ENCODE data around the gene ANKS3.

The ANKS3 gene

DNA sequence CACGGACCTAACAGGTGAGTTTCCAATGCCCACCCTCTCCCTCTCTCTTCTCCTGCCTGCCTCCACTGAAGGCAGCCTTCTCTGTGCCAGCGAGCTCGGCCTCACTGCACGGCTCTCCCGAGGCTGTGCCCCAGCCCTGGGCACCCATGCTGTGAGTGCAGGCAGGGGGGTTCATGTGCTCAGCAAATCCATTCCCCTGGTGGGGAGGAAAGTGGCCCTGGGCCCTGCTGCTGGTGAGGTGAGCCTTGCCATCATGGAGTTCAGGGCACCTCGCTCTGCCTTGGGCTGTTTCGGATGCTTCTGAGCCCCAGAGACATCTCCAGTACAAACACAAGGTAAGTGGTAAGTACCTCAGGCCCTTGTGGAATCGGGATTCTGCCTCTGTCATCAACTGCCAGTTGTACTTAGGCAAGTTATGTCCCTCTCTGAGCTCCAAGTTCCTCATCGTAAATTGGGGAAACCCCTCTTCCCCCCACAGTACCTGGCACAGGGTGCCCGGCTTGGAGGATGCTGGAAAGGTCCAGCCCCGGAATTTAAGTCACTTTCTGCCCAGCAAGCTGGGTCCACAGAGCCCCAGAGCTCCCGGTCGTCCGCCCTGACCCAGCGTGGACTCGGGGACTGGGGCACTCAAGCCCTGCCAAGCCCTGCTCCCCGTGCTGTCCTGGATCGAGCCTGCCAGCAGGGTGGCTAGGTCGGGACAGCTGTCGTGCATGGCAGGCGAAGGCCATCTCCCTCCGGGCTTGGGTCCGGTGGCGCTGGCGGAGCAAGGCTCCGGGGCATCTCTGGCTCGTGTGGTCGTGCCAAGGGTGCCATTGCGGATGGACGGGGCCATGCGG is 41.4 kb downstream of the ANKS3 start:
- peak overlapping the region; percentile 53 for H3K4me3 ChIP-seq (ENCODE audit: low read depth, low read length)
- TF ChIP-seq, protein P1, sequence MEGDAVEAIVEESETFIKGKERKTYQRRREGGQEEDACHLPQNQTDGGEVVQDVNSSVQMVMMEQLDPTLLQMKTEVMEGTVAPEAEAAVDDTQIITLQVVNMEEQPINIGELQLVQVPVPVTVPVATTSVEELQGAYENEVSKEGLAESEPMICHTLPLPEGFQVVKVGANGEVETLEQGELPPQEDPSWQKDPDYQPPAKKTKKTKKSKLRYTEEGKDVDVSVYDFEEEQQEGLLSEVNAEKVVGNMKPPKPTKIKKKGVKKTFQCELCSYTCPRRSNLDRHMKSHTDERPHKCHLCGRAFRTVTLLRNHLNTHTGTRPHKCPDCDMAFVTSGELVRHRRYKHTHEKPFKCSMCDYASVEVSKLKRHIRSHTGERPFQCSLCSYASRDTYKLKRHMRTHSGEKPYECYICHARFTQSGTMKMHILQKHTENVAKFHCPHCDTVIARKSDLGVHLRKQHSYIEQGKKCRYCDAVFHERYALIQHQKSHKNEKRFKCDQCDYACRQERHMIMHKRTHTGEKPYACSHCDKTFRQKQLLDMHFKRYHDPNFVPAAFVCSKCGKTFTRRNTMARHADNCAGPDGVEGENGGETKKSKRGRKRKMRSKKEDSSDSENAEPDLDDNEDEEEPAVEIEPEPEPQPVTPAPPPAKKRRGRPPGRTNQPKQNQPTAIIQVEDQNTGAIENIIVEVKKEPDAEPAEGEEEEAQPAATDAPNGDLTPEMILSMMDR (IDR thresholded peaks at IDR 0.05; ENCODE audit: insufficient read depth, low read depth, low read length, missing control alignments) = no peak

DNA sequence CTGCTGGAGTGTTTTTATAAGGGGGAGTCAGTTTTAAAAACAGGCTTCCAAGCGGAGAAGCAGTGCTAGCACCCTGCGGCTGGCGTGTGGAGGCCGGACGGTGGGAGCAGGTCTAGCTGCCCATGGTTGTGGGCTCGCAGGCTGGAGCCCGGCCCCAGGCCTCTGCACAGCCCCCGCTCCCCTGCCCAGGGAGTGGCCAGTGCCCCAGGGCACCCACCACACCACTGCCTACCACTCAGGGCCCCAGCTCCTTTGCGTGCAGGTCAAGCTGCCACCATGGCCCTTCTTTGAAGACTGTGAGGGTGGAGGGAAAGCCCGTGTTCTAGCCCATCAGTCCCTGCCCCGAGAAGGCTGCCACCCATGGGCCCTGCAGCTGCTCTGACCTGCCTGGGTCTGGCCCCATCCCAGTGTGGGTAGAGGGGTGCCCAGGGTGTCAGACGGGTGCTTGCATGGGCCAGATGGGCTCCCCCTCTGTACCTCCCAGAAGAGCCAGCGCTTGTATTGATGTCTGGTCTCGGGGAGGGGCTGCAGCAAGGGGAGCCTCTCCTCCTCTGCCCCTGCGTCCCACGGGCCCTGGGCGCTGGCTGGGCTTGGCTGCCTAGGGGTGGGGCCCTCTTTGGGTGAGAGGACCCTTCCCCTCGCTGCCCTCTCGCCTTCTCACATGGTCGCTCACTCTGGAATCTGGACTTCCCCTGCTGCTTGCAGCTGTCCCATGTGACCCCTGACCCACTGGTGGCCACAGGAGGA is 42.2 kb downstream of the ANKS3 start:
- TF ChIP-seq, protein P1 (IDR thresholded peaks at IDR 0.05; ENCODE audit: insufficient read depth, low read depth, low read length, missing control alignments) = no peak
- H3K4me3 ChIP-seq (ENCODE audit: low read depth, low read length) = no peak overlapping the region
- DNase-seq (ENCODE audit: low read depth) = no peak

More for the DNA sequence above, 41.4 kb downstream of the ANKS3 start:
- no peak for DNase-seq (ENCODE audit: low read depth)

DNA sequence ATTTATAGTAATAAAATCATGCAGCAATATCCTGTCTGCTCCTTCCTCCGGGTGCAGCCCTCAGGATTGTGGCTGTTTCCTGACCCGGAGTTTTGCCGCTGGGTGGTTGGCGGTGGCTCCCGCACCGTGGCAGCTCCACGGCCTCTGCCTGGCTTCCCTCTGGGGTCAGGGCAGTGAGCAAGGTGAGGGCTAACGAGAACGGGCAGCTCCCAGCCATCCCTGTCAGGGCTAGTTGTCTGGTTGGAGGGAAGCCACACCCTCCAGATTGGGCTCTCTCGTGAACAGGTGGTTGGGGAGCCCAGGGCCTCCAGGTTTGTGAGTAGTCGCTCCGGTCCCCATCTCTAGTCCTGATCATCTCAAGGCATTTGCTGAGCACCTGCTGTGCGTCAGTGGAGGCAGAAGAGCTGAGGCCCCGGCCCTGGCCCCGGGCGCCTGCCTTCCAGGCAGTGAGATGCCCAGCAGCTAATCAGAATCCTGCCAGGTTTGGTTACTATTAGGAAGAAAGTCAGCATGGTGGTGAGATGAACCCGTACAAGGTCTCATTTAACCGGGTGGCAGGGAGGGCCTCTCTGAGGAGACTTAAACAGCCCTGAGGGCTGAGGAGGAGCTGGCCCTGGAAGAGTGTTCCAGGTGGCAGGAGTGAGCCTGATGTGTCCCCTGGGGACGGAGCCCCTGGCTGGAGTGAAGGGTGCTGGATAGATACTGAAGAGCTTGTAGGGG is 43.0 kb downstream of the ANKS3 start:
- TF ChIP-seq, protein P1 (IDR thresholded peaks at IDR 0.05; ENCODE audit: insufficient read depth, low read depth, low read length, missing control alignments) = no peak
- H3K4me3 ChIP-seq (ENCODE audit: low read depth, low read length) = no peak overlapping the region
- no peak for DNase-seq (ENCODE audit: low read depth)

DNA sequence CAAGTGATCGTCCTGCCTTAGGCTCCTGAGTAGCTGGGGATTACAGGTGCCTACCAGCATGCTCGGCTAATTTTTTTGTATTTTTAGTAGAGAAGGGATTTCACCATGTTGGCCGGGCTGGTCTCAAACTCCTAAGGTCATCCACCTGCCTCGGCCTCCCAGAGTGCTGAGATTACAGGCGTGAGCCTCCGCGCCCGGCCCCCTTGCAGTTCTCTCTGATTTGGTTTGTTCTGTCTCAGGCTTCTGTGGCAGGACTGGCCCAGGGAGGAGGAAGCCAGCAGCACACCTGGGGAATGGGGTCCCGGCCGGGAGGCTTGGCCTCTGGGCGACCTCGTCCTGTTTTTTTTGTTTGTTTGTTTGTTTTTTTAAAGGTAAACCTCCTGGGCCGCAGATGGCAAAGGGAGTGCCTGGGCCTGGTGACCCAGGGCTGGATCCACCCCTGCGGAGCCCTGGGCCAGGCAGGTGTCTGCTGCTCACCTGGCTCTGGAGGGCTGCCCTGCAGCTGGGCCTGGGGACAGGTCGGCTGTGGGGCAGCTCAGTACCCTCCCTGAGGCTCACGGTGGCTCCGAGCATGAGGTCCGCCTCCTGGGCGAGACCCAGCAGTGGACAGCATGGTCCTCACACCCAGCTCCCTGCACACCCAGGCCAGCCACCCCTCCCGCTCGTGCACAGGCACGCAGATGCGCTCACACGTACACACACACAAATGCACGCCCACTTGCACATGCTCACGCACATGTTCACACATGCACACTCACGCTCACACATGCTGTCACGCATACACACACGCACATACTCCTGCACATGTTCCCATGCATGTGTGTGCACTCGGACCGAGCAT is 44.0 kb downstream of the ANKS3 start:
- TF ChIP-seq, protein P1 (IDR thresholded peaks at IDR 0.05; ENCODE audit: insufficient read depth, low read depth, low read length, missing control alignments) = no peak
- DNase-seq (ENCODE audit: low read depth) = no peak

DNA sequence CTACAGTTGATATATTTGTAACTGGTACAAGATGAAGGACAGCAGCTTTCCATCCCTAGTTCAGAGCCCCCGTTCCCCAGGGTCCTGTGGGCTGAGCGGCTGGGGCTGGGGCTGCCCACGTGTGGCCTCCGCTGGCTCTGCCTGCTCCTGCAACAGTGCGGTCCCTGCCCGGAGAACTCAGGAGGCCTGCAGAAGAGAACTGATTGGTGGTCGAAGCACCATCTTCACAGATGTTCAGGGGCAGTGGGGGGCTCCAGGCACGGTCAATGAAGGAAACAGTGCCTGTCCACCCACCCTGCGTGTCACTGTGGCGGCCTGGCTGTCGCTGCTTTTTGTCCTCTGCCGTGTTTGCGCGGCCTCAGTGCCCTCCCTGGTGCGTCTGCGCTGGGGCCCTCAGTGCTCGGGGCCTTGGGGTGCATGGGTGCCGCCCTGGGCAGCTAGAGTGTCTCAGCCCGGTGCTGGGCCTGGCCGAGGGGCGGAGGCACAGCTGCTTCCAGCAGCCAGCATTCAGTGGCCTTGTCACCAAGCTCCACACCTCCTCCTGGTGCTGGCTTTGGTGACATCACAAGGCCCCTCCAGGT is 44.9 kb downstream of the ANKS3 start:
- TF ChIP-seq, protein P1 (IDR thresholded peaks at IDR 0.05; ENCODE audit: insufficient read depth, low read depth, low read length, missing control alignments) = no peak
- no peak overlapping the region for H3K4me3 ChIP-seq (ENCODE audit: low read depth, low read length)
- no peak for DNase-seq (ENCODE audit: low read depth)

More for the DNA sequence above, 44.0 kb downstream of the ANKS3 start:
- H3K4me3 ChIP-seq (ENCODE audit: low read depth, low read length) = no peak overlapping the region

DNA sequence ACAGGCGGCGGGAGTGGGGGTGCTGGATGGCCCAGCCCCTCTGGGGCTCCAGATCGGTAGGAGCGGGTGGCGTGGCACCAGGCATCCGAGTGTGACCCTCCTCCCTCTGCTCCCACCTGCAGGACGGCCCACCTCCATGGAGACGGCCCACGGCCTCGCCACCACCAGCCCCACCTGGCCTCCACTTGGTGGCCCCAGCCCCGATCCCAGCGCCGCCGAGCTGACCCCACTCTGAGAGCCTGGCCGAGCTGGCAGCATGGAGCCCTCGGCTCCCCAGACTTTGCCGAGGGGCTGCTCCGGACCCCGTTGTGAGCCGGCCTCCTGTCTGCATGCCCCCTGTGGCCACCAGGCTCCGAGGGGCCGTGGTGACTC is 45.4 kb downstream of the ANKS3 start:
- TF ChIP-seq, protein P1 (IDR thresholded peaks at IDR 0.05; ENCODE audit: insufficient read depth, low read depth, low read length, missing control alignments) = no peak
- H3K4me3 ChIP-seq (ENCODE audit: low read depth, low read length) = no peak overlapping the region
- DNase-seq (ENCODE audit: low read depth) = no peak
